Testis (tissue), 2 donors: Measurements from ENCODE around the gene ATP11A.

ENCODE experiments used
- POLR2A ChIP-seq: fragments of 450-650 bp; IDR thresholded peaks from one replicate; pipeline ENCODE4 v1.6.1; 2017; ENCODE audit warnings: antibody characterized with exemption, mild to moderate bottlenecking, moderate library complexity
- TF ChIP-seq, protein P1 (sequence below), 3 experiments: fragments of 450-650 bp in 2 of 3; fragments of 200-600 bp in 1 of 3; sonication (generic) in 1 of 3; IDR thresholded peaks; one replicate each; pipeline ENCODE4 v1.5.1; 2016 to 2019; ENCODE audit warnings: antibody characterized with exemption in 3 of 3, mild to moderate bottlenecking in 2 of 3, moderate library complexity in 1 of 3

DNA sequence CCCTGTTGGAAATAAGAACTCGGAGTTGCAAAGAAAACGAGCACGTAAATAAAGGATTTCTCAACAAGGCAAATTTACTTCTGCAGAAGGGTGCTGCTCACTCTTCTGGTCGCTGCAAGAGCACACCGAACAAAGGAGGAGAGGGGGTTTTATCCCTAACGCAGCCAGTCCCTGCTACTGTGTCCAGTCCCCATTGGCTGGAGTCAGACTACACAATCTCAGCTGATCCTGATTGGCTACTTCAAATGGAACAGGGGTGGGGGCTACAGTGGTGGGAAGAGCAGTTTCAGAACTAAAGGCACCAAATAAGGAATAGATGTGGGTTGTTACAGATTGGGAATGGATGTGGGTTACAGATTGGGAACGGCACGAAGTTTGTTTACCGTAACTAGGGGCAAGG lies 215.2 kb downstream of the ATP11A start:
- TF ChIP-seq, protein P1, sequence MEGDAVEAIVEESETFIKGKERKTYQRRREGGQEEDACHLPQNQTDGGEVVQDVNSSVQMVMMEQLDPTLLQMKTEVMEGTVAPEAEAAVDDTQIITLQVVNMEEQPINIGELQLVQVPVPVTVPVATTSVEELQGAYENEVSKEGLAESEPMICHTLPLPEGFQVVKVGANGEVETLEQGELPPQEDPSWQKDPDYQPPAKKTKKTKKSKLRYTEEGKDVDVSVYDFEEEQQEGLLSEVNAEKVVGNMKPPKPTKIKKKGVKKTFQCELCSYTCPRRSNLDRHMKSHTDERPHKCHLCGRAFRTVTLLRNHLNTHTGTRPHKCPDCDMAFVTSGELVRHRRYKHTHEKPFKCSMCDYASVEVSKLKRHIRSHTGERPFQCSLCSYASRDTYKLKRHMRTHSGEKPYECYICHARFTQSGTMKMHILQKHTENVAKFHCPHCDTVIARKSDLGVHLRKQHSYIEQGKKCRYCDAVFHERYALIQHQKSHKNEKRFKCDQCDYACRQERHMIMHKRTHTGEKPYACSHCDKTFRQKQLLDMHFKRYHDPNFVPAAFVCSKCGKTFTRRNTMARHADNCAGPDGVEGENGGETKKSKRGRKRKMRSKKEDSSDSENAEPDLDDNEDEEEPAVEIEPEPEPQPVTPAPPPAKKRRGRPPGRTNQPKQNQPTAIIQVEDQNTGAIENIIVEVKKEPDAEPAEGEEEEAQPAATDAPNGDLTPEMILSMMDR (IDR thresholded peaks at IDR 0.05) = no peak
- TF ChIP-seq POLR2A = no peak
